Vagina (tissue), 2 donors: ENCODE data around the gene MMP7. TPM values are rescaled to one million over a fixed set of nuclear protein-coding genes. Genes with fewer than 3 reads are reported as not detected.
A peak's percentile ranks its signal among the peaks of the same experiment; 100 is the strongest.

Experiments used
- DNase-seq, 2 donors: peaks; one replicate each; pipeline ENCODE4 v3.0.0-alpha.2; 2017; ENCODE audit errors: extremely low spot score in 2 of 2
- H3K27ac ChIP-seq: fragments of 200-600 bp; sonication (generic); one replicate; pipeline ENCODE4 v1.5.1; 2019
- H3K27me3 ChIP-seq: fragments of 200-600 bp; sonication (generic); one replicate; pipeline ENCODE4 v1.5.1; 2019
- H3K36me3 ChIP-seq, 2 donors: fragments of 200-600 bp; sonication (generic); one replicate each; pipeline ENCODE4 v1.5.1; 2017 to 2019
- H3K4me1 ChIP-seq: fragments of 200-600 bp; sonication (generic); one replicate; pipeline ENCODE4 v1.5.1; 2019
- H3K4me3 ChIP-seq, 2 donors: fragments of 200-600 bp; sonication (generic); 1 replicate in 1 of 2; 2 replicates in 1 of 2; pipeline ENCODE4 v1.5.1; 2016 to 2019
- H3K9me3 ChIP-seq: fragments of 200-600 bp; sonication (generic); one replicate; pipeline ENCODE4 v1.5.1; 2019
- POLR2A ChIP-seq, 2 donors: fragments of 450-650 bp; IDR thresholded peaks; one replicate each; pipeline ENCODE4 v1.6.1; 2017; ENCODE audit warnings: antibody characterized with exemption in 2 of 2, mild to moderate bottlenecking in 2 of 2, moderate library complexity in 2 of 2
- POLR2AphosphoS5 ChIP-seq, 2 donors: sonication (generic); formaldehyde crosslinking; IDR thresholded peaks; one replicate each; pipeline ENCODE4 v1.9.0; 2017; ENCODE audit warnings: antibody characterized with exemption in 2 of 2, mild to moderate bottlenecking in 2 of 2, low read depth in 1 of 2; ENCODE audit not compliant: insufficient read depth in 1 of 2
- intact Hi-C: fragments of 100-400 bp; cut with DNase I; formaldehyde crosslinking; loops from one replicate; pipeline ENCODE4 v1.15.1; 2023
- total RNA-seq: library from RNA; depleted of rRNA; stranded (reverse); fragments of >200 nt; gene quantifications from one replicate; pipeline ENCODE4 v1.2.3, GENCODE V29; 2016
- TF ChIP-seq, protein P1 (sequence below), 3 experiments: fragments of 450-650 bp in 2 of 3; fragments of 200-600 bp in 1 of 3; sonication (generic) in 1 of 3; IDR thresholded peaks; one replicate each; pipeline ENCODE4 v1.5.1; 2017 to 2019; ENCODE audit warnings: antibody characterized with exemption in 3 of 3, mild to moderate bottlenecking in 2 of 3, moderate library complexity in 2 of 3

Gene MMP7
- total RNA-seq, 1 donor from 2014 or later: 6.9 TPM

DNA sequence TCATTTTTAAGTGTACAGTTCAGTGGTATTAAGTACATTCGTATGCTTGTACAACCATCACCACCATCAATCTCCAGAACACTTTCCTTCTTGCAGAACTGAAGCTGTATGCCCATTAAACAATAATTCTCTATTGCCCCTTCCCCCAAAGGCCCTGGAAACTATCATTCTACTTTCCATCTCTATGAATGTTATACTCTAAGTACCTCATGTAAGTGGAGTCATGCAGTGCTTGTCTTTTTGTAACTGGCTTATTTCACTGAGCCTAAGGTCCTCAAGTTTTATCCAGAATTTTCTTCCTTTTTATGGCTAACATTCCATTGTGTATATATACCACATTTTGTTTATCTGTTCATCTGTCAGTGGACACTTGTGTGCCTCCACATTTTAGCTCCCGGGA is 29.7 kb downstream of the MMP7 start:
- Histone ChIP-seq H3K36me3 (no peaks in the 10 kb centered on the region), H3K4me3 (no peak overlapping the region), H3K27me3 (no peaks in the 10 kb centered on the region), H3K9me3 (no peaks in the 10 kb centered on the region), H3K4me1 (no peaks in the 10 kb centered on the region), H3K27ac (no peak overlapping the region)
- DNase-seq: no peak
- intact Hi-C loops: no loop called here
- TF ChIP-seq, protein P1, sequence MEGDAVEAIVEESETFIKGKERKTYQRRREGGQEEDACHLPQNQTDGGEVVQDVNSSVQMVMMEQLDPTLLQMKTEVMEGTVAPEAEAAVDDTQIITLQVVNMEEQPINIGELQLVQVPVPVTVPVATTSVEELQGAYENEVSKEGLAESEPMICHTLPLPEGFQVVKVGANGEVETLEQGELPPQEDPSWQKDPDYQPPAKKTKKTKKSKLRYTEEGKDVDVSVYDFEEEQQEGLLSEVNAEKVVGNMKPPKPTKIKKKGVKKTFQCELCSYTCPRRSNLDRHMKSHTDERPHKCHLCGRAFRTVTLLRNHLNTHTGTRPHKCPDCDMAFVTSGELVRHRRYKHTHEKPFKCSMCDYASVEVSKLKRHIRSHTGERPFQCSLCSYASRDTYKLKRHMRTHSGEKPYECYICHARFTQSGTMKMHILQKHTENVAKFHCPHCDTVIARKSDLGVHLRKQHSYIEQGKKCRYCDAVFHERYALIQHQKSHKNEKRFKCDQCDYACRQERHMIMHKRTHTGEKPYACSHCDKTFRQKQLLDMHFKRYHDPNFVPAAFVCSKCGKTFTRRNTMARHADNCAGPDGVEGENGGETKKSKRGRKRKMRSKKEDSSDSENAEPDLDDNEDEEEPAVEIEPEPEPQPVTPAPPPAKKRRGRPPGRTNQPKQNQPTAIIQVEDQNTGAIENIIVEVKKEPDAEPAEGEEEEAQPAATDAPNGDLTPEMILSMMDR (IDR thresholded peaks at IDR 0.05): no peak
- TF ChIP-seq POLR2A (IDR thresholded peaks at IDR 0.05): no peak

DNA sequence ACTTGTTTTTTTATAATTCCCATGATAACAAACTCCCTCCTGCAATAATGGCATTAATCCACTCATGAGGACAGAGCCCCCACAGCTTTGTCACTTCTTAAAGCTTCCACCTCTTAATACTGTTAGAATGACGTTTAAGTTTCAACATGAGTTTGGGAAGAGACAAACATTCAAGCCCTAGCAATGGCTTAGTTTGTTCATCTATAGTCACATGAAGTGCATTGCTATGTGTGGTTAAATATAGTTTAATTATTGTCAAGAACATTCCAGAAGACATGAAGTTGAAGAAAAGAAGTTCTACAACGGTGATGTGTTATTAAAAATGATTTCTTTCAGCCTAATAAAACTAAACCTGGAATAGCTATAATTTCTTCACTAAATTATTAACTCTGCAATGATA is 30.6 kb downstream of the MMP7 start:
- no peak overlapping the region for H3K27ac ChIP-seq
- TF ChIP-seq POLR2A (IDR thresholded peaks at IDR 0.05) (no peak), POLR2AphosphoS5 (IDR thresholded peaks at IDR 0.05; ENCODE audit: insufficient read depth in 1 of 2, low read depth in 1 of 2) (no peak)
- TF ChIP-seq, protein P1 (IDR thresholded peaks at IDR 0.05): no peak
- intact Hi-C loops: loop anchor here (5.0 kb wide), 1 partner anchor 158 kb away; no protein-coding TSS in a partner anchor

DNA sequence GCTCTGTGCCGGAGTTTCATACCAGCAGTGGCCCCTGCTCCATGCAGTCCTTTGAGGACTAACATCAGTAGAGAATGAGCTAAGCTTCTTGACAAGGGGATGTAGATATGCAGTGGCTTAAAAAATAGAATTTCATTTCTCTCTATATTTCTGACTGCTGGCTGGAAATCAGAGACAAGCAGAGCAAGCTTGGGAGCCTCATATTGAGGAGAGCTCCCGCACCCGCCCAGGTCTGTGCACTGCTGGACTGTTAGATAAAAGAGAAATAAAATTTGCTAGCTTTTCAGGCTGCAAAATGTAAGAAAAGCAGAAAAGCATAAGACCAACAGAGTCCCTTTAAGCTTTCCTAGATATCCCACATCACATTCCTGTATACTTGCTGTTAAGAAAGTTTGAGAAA is 31.4 kb downstream of the MMP7 start:
- H3K36me3 ChIP-seq: no peaks in the 10 kb centered on the region
- H3K27ac ChIP-seq: no peak overlapping the region
- no peak overlapping the region for H3K4me3 ChIP-seq
- TF ChIP-seq, protein P1 (IDR thresholded peaks at IDR 0.05): no peak
- TF ChIP-seq POLR2A (IDR thresholded peaks at IDR 0.05): no peak
- TF ChIP-seq POLR2AphosphoS5 (IDR thresholded peaks at IDR 0.05; ENCODE audit: insufficient read depth in 1 of 2, low read depth in 1 of 2): no peak
- intact Hi-C loops: loop anchor here (5.0 kb wide), 1 partner anchor 157 kb away; no protein-coding TSS in a partner anchor
- no peaks in the 10 kb centered on the region for H3K4me1 ChIP-seq
- no peak for DNase-seq
- no peaks in the 10 kb centered on the region for H3K27me3 ChIP-seq
- no peaks in the 10 kb centered on the region for H3K9me3 ChIP-seq

More for the DNA sequence above, 30.6 kb downstream of the MMP7 start:
- Histone ChIP-seq H3K4me3 (no peak overlapping the region), H3K4me1 (no peaks in the 10 kb centered on the region), H3K9me3 (no peaks in the 10 kb centered on the region), H3K27me3 (no peaks in the 10 kb centered on the region), H3K36me3 (no peaks in the 10 kb centered on the region)
- no peak for DNase-seq

DNA sequence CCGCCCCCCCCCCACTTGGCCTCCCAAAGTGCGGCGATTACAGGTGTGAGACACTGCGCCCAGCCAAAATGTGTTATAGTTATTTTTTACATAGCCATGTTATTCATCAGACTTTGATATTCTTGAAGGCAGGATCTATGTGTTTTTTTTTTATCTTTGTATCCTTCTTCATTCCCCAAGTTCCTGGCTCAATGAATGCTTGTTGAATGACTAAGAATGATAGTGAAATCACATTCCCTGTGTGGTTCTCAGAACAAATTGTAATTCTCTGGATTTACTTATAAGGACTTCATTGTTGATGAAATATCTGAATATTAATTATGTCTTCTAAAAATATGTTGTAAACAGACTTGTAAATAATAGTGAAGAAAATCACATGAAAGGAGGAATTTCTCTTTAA is 33.5 kb downstream of the MMP7 start:
- Histone ChIP-seq H3K4me1 (no peaks in the 10 kb centered on the region), H3K27ac (no peak overlapping the region), H3K9me3 (no peaks in the 10 kb centered on the region), H3K36me3 (no peaks in the 10 kb centered on the region), H3K27me3 (no peaks in the 10 kb centered on the region), H3K4me3 (no peak overlapping the region)
- TF ChIP-seq POLR2A (IDR thresholded peaks at IDR 0.05) (no peak), POLR2AphosphoS5 (IDR thresholded peaks at IDR 0.05; ENCODE audit: insufficient read depth in 1 of 2, low read depth in 1 of 2) (no peak)
- TF ChIP-seq, protein P1 (IDR thresholded peaks at IDR 0.05): no peak
- no peak for DNase-seq
- intact Hi-C loops: loop anchor here (5.0 kb wide), 1 partner anchor 155 kb away; no protein-coding TSS in a partner anchor

DNA sequence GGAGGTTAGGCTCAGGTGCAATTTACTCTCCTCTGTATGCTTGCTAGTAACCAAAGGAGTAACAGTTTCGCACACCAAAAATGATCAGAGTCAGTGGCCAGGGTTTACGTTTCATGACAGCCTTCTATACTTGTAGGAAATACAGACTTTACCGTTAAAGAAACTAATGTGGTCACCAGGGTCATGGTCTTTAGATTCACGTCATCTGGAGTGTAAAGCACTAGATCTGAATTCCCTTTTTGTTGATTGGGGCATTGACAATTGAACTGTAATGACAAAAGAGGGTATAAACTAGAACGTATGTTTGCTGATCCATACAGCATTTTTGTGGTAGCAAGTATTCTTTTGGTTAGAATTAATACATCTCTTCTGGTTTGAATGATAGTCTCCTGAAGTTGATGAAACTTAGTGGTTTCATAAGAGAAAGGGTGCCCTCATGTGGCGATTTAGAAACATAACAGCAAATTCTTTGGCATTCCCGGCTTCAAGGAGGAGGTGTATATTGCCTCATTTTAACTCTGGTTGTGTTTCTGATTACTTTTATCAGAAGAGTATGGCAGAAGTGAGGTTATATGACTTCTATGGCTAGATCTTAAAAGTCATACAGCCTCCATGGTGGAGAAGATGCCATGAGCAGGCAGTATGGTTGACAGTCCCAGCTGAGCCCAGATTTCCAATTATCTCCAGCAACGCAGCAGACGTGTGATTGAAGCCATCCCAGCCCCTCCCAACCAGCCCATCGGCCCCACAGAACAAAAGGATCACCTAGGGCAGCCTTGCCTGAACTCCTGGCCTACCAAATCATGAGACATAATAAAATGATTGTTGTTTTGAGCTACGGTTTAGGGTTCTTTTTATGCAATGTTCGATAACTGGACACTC is 35.1 kb downstream of the MMP7 start:
- Histone ChIP-seq H3K4me3 (no peak overlapping the region), H3K27me3 (no peaks in the 10 kb centered on the region), H3K27ac (no peak overlapping the region), H3K9me3 (no peaks in the 10 kb centered on the region), H3K36me3 (no peaks in the 10 kb centered on the region), H3K4me1 (no peaks in the 10 kb centered on the region)
- intact Hi-C loops: loop anchor here (5.0 kb wide), 1 partner anchor 153 kb away; no protein-coding TSS in a partner anchor
- TF ChIP-seq POLR2A (IDR thresholded peaks at IDR 0.05) (no peak), POLR2AphosphoS5 (IDR thresholded peaks at IDR 0.05; ENCODE audit: insufficient read depth in 1 of 2, low read depth in 1 of 2) (no peak)
- TF ChIP-seq, protein P1 (IDR thresholded peaks at IDR 0.05): peak; percentile 63 to 74 (median 73)
- no peak for DNase-seq
